Calu3 (cell line): ENCODE results near the gene RABGAP1L. TPM values are rescaled to one million over a fixed set of nuclear protein-coding genes. Genes with fewer than 3 reads are reported as not detected.

ENCODE experiments used
- BruUV-seq: library from RNA; stranded (reverse); fragments of 400-500 nt; replicated peaks from 2 replicates; lab custom pipeline; 2021; lab: Mats Ljungman, UMichigan
- CTCF ChIA-PET: fragments of 300-600 bp; sonication (Branson Sonifier 250); formaldehyde crosslinking; loops from one replicate; lab custom pipeline; 2022; ENCODE audit warnings: antibody characterized with exemption; lab: Charles Lee
- DNase-seq: peaks from one replicate; pipeline ENCODE4 v3.0.0; 2022
- H3K27ac Mint-ChIP-seq: one replicate; pipeline ENCODE4 v1.8.0; 2022; ENCODE audit warnings: mixed read lengths; ENCODE audit not compliant: unreplicated experiment
- H3K27me3 Mint-ChIP-seq: one replicate; pipeline ENCODE4 v1.8.0; 2022; ENCODE audit warnings: mixed read lengths; ENCODE audit not compliant: unreplicated experiment
- H3K36me3 Mint-ChIP-seq: one replicate; pipeline ENCODE4 v1.8.0; 2022; ENCODE audit warnings: mild to moderate bottlenecking, moderate library complexity, mixed read lengths; ENCODE audit not compliant: insufficient read depth, unreplicated experiment
- H3K4me1 Mint-ChIP-seq: one replicate; pipeline ENCODE4 v1.8.0; 2022; ENCODE audit warnings: mild to moderate bottlenecking, low read depth, mixed read lengths; ENCODE audit not compliant: unreplicated experiment
- H3K4me3 Mint-ChIP-seq: one replicate; pipeline ENCODE4 v1.8.0; 2022; ENCODE audit warnings: mild to moderate bottlenecking, low read depth, moderate library complexity, mixed read lengths; ENCODE audit not compliant: unreplicated experiment
- H3K9me3 Mint-ChIP-seq: one replicate; pipeline ENCODE4 v1.8.0; 2022; ENCODE audit warnings: low read depth, mixed read lengths; ENCODE audit not compliant: unreplicated experiment
- intact Hi-C: fragments of 100-400 bp; cut with micrococcal nuclease; formaldehyde crosslinking; loops from one replicate; pipeline ENCODE4 v1.10.0; 2022; ENCODE audit not compliant: unreplicated experiment
- total RNA-seq: library from RNA; stranded (reverse); gene quantifications from 2 replicates; pipeline ENCODE4 v1.2.3, GENCODE V29; 2022
- TF ChIP-seq, protein P1 (sequence below): fragments of 200-600 bp; IDR thresholded peaks from one replicate; pipeline ENCODE4 v1.8.0; 2022; ENCODE audit warnings: antibody characterized with exemption; ENCODE audit not compliant: unreplicated experiment

Gene RABGAP1L
- total RNA-seq, 1 experiment from 2014 or later, result 135 TPM

DNA sequence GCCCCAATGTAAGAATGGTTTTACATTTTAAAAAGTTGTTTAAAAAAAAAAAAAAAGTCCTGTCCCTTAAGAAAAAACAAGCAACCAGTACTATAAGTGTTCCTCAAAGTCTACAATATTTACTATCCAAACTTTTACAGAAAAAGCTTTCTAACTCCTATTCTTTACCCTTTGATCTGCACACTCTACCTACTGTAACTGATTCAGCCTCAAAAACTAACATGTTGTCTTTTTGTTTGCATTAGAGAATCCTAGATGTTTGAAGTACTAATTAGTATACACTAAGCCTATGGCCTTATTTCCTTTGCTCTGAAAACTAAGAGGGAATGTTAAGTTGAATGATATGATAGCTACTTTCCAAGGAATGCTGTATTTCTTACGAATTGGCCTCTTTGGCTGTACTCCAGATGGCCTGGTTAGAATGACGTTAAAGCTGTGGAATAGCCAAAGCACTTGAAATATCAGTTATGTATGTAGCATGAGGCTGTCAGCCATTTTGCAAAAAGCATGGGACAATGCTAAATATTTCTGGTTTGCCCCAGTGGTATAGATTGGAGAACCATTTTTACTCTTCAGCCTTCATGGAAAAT lies 523.2 kb downstream of the RABGAP1L start:
- H3K4me1 Mint-ChIP-seq, result no peaks in the 10 kb centered on the region
- TF ChIP-seq, protein P1, sequence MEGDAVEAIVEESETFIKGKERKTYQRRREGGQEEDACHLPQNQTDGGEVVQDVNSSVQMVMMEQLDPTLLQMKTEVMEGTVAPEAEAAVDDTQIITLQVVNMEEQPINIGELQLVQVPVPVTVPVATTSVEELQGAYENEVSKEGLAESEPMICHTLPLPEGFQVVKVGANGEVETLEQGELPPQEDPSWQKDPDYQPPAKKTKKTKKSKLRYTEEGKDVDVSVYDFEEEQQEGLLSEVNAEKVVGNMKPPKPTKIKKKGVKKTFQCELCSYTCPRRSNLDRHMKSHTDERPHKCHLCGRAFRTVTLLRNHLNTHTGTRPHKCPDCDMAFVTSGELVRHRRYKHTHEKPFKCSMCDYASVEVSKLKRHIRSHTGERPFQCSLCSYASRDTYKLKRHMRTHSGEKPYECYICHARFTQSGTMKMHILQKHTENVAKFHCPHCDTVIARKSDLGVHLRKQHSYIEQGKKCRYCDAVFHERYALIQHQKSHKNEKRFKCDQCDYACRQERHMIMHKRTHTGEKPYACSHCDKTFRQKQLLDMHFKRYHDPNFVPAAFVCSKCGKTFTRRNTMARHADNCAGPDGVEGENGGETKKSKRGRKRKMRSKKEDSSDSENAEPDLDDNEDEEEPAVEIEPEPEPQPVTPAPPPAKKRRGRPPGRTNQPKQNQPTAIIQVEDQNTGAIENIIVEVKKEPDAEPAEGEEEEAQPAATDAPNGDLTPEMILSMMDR, result no peak
- DNase-seq, result no peak
- BruUV-seq, result no TSS peak
- H3K4me3 Mint-ChIP-seq, result no peak overlapping the region
- CTCF ChIA-PET, result interaction anchor here (0.7 kb wide), 1 partner anchor 117 kb away, joined by 3 read pairs; no protein-coding TSS in a partner anchor
- H3K36me3 Mint-ChIP-seq, result no peaks in the 10 kb centered on the region
- H3K9me3 Mint-ChIP-seq, result no peaks in the 10 kb centered on the region
- no peak overlapping the region for H3K27ac Mint-ChIP-seq
- intact Hi-C loops, result no loop called here
- H3K27me3 Mint-ChIP-seq, result no peaks in the 10 kb centered on the region

DNA sequence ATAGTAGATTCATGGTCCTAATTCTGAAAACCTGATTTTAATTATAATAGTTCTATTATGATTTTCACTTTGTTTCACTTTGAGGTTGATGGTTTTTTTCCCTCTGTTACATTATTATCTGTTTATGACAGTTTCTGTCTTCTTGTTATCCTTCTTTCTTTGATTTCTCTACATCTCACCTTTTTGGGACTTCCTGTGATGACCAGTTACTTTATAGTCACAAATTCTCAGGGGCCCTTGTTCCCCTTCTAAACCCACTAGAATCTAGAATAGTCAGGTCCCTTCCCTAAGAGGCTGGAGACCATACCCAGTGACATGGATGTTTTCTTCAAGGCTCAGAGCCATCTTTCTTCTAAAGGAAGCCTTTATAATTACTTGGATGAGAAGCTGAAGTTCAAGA lies 526.9 kb downstream of the RABGAP1L start:
- DNase-seq, result no peak
- Mint-ChIP-seq H3K4me1 (peaks cover 9% of the 10 kb centered on the region), H3K27me3 (no peaks in the 10 kb centered on the region), H3K9me3 (no peaks in the 10 kb centered on the region), H3K36me3 (no peaks in the 10 kb centered on the region), H3K4me3 (no peak overlapping the region), H3K27ac (no peak overlapping the region)
- intact Hi-C loops, result no loop called here
- TF ChIP-seq, protein P1, result no peak
- CTCF ChIA-PET, result no interaction called here
- BruUV-seq, result no TSS peak

DNA sequence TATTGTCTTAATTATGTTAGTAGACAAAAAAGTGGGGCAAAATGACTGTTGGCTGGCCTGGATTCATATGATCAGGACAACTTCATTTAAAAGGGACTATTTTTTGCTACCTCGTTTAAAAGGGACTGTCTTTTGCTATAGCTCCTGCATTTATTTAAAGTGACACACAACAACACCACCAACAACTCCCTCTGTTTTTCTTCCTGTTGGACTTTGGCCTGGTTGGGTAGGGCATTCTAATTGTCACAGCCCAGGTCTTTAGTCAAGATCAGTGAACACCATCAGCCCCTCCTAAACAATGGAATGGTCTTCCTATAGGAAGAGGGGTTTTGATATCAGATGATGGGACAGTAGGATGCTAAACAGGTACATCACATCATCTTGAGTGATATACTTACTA lies 530.2 kb downstream of the RABGAP1L start:
- no peak for DNase-seq
- intact Hi-C loops, result no loop called here
- no TSS peak for BruUV-seq

DNA sequence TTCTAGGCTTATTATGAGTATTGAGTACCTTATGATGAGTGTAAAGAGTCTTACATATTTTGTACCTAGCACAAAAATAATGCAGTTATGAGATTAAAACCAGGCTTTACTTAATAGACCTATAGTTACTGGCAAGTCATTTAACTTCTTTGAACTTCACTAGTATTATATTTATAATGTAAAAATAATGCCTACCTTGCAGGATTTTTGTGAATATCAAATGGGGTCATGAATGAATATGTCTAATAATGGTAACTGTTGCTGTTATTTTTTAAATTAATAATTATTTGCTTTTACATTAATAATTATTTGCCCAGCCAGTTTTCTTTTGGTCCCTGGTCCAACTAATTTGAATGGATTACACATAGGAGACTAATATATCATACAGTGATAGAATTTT lies 530.9 kb downstream of the RABGAP1L start:
- no peak for DNase-seq
- no TSS peak for BruUV-seq
- H3K9me3 Mint-ChIP-seq, result no peaks in the 10 kb centered on the region
- CTCF ChIA-PET, result no interaction called here
- no peak overlapping the region for H3K4me3 Mint-ChIP-seq
- H3K27ac Mint-ChIP-seq, result no peak overlapping the region
- no peaks in the 10 kb centered on the region for H3K27me3 Mint-ChIP-seq
- peaks cover 9% of the 10 kb centered on the region for H3K4me1 Mint-ChIP-seq
- no peaks in the 10 kb centered on the region for H3K36me3 Mint-ChIP-seq
- intact Hi-C loops, result no loop called here
- TF ChIP-seq, protein P1, result no peak

More for the DNA sequence above, 530.2 kb downstream of the RABGAP1L start:
- TF ChIP-seq, protein P1, result no peak
- H3K9me3 Mint-ChIP-seq, result no peaks in the 10 kb centered on the region
- H3K4me1 Mint-ChIP-seq, result peaks cover 9% of the 10 kb centered on the region
- CTCF ChIA-PET, result no interaction called here
- H3K27me3 Mint-ChIP-seq, result no peaks in the 10 kb centered on the region
- H3K36me3 Mint-ChIP-seq, result no peaks in the 10 kb centered on the region
- no peak overlapping the region for H3K4me3 Mint-ChIP-seq
- no peak overlapping the region for H3K27ac Mint-ChIP-seq
